ENCODE data around the gene KLF15. TPM values are rescaled to one million over a fixed set of nuclear protein-coding genes. Genes with fewer than 3 reads are reported as not detected.

The KLF15 gene
- total RNA-seq, 1 experiment from 2014 or later: 3.3 TPM

DNA sequence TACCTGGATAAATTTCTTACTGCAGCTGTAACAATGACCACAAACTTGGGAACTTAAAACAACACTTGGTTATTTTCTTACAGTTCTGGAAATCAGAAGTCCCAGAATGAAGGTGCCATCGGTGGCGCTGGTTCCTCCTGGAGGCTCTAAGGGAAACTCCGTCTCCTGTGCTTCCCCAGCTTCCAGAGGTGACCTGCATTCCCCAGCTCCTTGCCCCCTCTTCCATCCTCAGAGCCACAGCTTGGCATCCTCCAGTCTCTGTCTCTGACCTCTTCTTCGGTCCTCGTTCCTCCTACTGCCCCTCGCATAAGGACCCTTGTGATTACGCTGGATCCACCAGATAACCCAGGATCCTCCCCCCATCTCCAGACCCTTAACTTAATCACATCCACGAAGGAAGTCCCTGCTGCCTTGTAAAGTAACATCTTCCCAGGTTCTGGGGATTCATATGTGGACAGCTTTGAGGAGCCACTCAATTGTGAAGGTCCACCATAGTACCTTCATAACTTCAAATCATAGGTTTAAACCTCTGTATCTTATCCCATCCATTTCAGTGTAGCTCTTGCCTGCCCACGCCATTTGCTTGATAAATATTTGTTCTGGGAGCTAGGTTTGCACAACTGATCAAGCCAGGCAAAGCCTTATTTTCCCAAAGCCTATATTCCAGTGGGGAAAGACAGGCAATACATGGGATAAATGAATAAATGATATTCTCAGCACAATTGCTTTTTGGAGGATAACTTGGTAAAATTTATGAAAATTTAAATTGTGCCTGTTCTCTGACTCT is 34.8 kb downstream of the KLF15 start:
- Histone ChIP-seq H2AFZ (ENCODE audit: low read depth, low read length, poor library complexity, severe bottlenecking) (no peak overlapping the region), H3K79me2 (ENCODE audit: insufficient read depth, low read length) (no peaks in the 10 kb centered on the region), H3K9me2 (ENCODE audit: insufficient read depth) (no peaks in the 10 kb centered on the region), H3K36me3 (ENCODE audit: control insufficient read depth in 1 of 2, insufficient read depth in 2 of 2, low read length in 2 of 2) (no peaks in the 10 kb centered on the region), H3K9ac (ENCODE audit: low read length) (no peak overlapping the region), H3K4me1 (ENCODE audit: control insufficient read depth in 1 of 2, insufficient read depth in 2 of 2, low read length in 2 of 2) (no peaks in the 10 kb centered on the region), H3K27ac (ENCODE audit: low read depth, low read length) (no peak overlapping the region), H3K27me3 (ENCODE audit: insufficient read depth, low read length) (peaks cover 6% of the 10 kb centered on the region; the same call in 1 of the 2 replicates), H3K4me2 (ENCODE audit: low read length) (no peak overlapping the region), H4K20me1 (ENCODE audit: insufficient read depth) (no peaks in the 10 kb centered on the region), H3K4me3 (replicated peaks in 1 of 2; ENCODE audit: low read depth in 1 of 2, low read length in 2 of 2) (no peak overlapping the region), H3K9me3 (ENCODE audit: control insufficient read depth in 1 of 2, insufficient read depth in 1 of 2, low read depth in 1 of 2, low read length in 2 of 2) (no peaks in the 10 kb centered on the region)
- intact Hi-C loops (cut with micrococcal nuclease): no loop called here
- RAD21 ChIA-PET (ENCODE audit: low non-redundant PET in 1 of 2, low total read pairs in 2 of 2, uncharacterized antibody in 2 of 2, unreplicated experiment in 2 of 2): no interaction called here
- POLR2A ChIA-PET: no interaction called here
- CTCF ChIA-PET: no interaction called here
- TF ChIP-seq, protein P1, sequence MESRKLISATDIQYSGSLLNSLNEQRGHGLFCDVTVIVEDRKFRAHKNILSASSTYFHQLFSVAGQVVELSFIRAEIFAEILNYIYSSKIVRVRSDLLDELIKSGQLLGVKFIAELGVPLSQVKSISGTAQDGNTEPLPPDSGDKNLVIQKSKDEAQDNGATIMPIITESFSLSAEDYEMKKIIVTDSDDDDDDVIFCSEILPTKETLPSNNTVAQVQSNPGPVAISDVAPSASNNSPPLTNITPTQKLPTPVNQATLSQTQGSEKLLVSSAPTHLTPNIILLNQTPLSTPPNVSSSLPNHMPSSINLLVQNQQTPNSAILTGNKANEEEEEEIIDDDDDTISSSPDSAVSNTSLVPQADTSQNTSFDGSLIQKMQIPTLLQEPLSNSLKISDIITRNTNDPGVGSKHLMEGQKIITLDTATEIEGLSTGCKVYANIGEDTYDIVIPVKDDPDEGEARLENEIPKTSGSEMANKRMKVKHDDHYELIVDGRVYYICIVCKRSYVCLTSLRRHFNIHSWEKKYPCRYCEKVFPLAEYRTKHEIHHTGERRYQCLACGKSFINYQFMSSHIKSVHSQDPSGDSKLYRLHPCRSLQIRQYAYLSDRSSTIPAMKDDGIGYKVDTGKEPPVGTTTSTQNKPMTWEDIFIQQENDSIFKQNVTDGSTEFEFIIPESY (IDR thresholded peaks at IDR 0.05; ENCODE audit: extremely low read depth, insufficient replicate concordance, low read length): no peak
- TF ChIP-seq CEBPB (IDR thresholded peaks at IDR 0.05; ENCODE audit: low read depth): no peak
- TF ChIP-seq, protein P2, sequence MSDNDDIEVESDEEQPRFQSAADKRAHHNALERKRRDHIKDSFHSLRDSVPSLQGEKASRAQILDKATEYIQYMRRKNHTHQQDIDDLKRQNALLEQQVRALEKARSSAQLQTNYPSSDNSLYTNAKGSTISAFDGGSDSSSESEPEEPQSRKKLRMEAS (IDR thresholded peaks at IDR 0.05): no peak
- TF ChIP-seq EGR1 (IDR thresholded peaks at IDR 0.05; ENCODE audit: low read depth): no peak
- TF ChIP-seq TCF7L2 (IDR thresholded peaks at IDR 0.05; ENCODE audit: borderline replicate concordance, extremely low read depth, insufficient read depth, insufficient read length): no peak
- TF ChIP-seq POLR2A (IDR thresholded peaks at IDR 0.05; ENCODE audit: borderline replicate concordance, extremely low read depth, insufficient read depth, insufficient read length): no peak
- TF ChIP-seq, protein P3, sequence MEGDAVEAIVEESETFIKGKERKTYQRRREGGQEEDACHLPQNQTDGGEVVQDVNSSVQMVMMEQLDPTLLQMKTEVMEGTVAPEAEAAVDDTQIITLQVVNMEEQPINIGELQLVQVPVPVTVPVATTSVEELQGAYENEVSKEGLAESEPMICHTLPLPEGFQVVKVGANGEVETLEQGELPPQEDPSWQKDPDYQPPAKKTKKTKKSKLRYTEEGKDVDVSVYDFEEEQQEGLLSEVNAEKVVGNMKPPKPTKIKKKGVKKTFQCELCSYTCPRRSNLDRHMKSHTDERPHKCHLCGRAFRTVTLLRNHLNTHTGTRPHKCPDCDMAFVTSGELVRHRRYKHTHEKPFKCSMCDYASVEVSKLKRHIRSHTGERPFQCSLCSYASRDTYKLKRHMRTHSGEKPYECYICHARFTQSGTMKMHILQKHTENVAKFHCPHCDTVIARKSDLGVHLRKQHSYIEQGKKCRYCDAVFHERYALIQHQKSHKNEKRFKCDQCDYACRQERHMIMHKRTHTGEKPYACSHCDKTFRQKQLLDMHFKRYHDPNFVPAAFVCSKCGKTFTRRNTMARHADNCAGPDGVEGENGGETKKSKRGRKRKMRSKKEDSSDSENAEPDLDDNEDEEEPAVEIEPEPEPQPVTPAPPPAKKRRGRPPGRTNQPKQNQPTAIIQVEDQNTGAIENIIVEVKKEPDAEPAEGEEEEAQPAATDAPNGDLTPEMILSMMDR (IDR thresholded peaks at IDR 0.05 in 2 of 3, conservative IDR thresholded peaks at IDR 0.05 in 1 of 3; ENCODE audit: borderline replicate concordance in 1 of 3, insufficient read depth in 1 of 3, low read depth in 2 of 3, low read length in 2 of 3): no peak
- TF ChIP-seq, protein P4, sequence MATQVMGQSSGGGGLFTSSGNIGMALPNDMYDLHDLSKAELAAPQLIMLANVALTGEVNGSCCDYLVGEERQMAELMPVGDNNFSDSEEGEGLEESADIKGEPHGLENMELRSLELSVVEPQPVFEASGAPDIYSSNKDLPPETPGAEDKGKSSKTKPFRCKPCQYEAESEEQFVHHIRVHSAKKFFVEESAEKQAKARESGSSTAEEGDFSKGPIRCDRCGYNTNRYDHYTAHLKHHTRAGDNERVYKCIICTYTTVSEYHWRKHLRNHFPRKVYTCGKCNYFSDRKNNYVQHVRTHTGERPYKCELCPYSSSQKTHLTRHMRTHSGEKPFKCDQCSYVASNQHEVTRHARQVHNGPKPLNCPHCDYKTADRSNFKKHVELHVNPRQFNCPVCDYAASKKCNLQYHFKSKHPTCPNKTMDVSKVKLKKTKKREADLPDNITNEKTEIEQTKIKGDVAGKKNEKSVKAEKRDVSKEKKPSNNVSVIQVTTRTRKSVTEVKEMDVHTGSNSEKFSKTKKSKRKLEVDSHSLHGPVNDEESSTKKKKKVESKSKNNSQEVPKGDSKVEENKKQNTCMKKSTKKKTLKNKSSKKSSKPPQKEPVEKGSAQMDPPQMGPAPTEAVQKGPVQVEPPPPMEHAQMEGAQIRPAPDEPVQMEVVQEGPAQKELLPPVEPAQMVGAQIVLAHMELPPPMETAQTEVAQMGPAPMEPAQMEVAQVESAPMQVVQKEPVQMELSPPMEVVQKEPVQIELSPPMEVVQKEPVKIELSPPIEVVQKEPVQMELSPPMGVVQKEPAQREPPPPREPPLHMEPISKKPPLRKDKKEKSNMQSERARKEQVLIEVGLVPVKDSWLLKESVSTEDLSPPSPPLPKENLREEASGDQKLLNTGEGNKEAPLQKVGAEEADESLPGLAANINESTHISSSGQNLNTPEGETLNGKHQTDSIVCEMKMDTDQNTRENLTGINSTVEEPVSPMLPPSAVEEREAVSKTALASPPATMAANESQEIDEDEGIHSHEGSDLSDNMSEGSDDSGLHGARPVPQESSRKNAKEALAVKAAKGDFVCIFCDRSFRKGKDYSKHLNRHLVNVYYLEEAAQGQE (IDR thresholded peaks at IDR 0.05; ENCODE audit: low read depth): no peak
- no peak for TF ChIP-seq EZH2 (IDR thresholded peaks at IDR 0.05)
- no peak for TF ChIP-seq SRF (IDR thresholded peaks at IDR 0.05; ENCODE audit: low read depth)
- TF ChIP-seq CBX3 (IDR thresholded peaks at IDR 0.05; ENCODE audit: low read depth): no peak
- TF ChIP-seq, protein P5, sequence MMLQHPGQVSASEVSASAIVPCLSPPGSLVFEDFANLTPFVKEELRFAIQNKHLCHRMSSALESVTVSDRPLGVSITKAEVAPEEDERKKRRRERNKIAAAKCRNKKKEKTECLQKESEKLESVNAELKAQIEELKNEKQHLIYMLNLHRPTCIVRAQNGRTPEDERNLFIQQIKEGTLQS (IDR thresholded peaks at IDR 0.05): no peak
- no peak for TF ChIP-seq EZH2phosphoT487 (IDR thresholded peaks at IDR 0.05; ENCODE audit: borderline replicate concordance)
- no peak for TF ChIP-seq ZNF274 (IDR thresholded peaks at IDR 0.05; ENCODE audit: low read depth, low read length)
- no peak for DNase-seq (ENCODE audit: low read depth, low spot score)
- ATAC-seq: no peak
- no TSS peak for BruUV-seq (replicated peaks)

Measured in HCT116 (cell line).